ENCODE results near the gene RGP1.
A peak's percentile ranks its signal among the peaks of the same experiment; 100 is the strongest.

The RGP1 gene

DNA sequence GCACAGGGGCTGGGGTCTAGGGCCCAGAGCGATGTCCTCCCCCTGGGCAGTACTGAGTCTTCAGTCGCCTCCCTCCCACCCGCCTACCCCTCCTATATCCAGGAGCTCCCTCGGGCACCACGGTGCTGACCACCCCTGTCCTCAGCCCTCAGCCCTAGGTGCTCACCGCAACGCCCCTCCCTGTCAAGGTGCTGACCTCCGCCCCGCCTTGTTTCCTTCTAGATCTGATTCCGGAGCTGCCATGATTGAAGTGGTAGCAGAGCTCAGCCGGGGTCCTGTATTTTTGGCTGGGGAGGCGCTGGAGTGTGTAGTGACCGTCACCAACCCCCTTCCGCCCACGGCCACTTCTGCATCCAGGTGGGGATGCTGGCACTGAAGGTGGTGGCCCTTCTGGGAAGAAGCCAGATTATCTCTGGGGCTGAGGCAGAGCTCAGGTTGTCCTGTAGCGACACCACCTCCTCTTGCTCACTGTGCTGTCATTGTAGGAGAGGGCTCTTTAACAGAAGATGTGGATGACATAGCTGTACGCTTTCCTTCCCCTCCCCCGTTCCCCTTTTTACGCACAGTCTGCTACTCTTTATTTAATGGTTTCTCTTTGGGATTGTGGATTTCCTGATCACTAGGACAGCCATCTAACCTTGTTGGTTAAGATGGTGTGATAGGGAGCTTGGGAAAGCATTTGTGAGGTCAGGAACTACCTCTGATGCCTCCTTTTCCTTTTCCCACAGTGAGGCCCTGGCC is 598 bp downstream of the RGP1 start:
- H3K4me3 ChIP-seq (replicated peaks; ENCODE audit: low read depth, low read length): peak overlapping the region; percentile 93
- TF ChIP-seq, protein P1, sequence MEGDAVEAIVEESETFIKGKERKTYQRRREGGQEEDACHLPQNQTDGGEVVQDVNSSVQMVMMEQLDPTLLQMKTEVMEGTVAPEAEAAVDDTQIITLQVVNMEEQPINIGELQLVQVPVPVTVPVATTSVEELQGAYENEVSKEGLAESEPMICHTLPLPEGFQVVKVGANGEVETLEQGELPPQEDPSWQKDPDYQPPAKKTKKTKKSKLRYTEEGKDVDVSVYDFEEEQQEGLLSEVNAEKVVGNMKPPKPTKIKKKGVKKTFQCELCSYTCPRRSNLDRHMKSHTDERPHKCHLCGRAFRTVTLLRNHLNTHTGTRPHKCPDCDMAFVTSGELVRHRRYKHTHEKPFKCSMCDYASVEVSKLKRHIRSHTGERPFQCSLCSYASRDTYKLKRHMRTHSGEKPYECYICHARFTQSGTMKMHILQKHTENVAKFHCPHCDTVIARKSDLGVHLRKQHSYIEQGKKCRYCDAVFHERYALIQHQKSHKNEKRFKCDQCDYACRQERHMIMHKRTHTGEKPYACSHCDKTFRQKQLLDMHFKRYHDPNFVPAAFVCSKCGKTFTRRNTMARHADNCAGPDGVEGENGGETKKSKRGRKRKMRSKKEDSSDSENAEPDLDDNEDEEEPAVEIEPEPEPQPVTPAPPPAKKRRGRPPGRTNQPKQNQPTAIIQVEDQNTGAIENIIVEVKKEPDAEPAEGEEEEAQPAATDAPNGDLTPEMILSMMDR (IDR thresholded peaks at IDR 0.05; ENCODE audit: low read depth, low read length, missing control alignments): no peak
- no peak for DNase-seq (ENCODE audit: extremely low read depth, low read depth)

DNA sequence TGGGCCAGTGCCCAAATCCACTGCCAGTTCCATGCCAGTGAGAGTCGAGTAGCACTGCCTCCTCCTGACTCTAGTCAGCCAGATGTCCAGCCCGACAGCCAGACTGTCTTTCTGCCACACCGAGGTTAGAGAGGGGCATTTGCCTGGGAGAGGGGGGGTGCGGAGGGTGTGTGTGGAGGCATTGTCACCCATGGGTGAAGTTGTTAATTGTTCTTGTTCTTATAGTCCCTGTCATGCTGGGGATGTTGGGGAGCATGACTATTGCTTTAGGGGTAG is 1.1 kb downstream of the RGP1 start:
- DNase-seq (ENCODE audit: extremely low read depth, low read depth): no peak
- H3K4me3 ChIP-seq (replicated peaks; ENCODE audit: low read depth, low read length): peak overlapping the region; percentile 93
- TF ChIP-seq, protein P1 (IDR thresholded peaks at IDR 0.05; ENCODE audit: low read depth, low read length, missing control alignments): no peak

DNA sequence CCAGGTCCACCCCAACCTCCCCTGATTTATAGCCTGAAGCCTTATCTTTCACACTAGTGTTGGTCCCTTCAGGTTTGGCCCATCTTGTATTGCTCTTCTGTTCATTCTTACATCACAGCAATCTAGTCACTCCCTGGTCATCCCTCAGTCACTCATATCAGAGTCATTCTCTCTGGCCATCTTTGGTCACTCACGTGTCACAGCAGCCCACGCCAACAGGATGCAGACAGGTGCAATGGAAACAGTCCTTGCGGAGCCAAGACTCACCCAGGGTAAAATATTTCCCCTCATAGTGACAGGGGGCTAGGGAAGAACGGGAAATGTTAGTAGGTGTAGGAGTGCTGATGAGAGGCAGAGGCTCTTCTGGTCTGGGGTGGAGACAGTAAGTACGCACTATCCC is 4.4 kb downstream of the RGP1 start:
- H3K4me3 ChIP-seq (replicated peaks; ENCODE audit: low read depth, low read length): no peak overlapping the region
- DNase-seq (ENCODE audit: extremely low read depth, low read depth): no peak
- TF ChIP-seq, protein P1 (IDR thresholded peaks at IDR 0.05; ENCODE audit: low read depth, low read length, missing control alignments): no peak

DNA sequence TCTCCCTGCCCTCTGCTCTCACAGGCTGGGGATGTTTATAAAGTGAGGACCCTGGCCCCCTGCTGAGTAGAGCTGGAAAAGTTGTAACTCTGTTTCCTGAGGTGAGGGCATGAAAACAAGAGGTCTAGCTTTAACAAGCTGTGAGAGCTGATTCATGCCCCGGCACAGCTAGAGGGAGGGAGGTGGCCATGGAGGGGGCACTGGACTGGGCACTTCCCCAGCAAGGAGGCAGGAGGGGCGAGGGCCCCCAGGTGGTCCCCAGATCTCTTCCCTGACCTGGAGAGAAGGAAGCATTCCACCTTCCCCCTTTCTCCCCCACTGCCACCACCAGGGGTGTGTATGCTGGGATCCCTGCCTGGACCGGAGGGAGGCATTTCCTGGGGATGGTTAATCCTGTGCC is 5.2 kb downstream of the RGP1 start, which contains the start of gene MSMP:
MSMP (minus strand) TSS at position 13 of the 400 bp plus-strand sequence. CDS start 147 bp downstream, outside the sequence.
- TF ChIP-seq, protein P1 (IDR thresholded peaks at IDR 0.05; ENCODE audit: low read depth, low read length, missing control alignments): no peak
- DNase-seq (ENCODE audit: extremely low read depth, low read depth): no peak
- H3K4me3 ChIP-seq (replicated peaks; ENCODE audit: low read depth, low read length): no peak within 1 kb of the TSS

DNA sequence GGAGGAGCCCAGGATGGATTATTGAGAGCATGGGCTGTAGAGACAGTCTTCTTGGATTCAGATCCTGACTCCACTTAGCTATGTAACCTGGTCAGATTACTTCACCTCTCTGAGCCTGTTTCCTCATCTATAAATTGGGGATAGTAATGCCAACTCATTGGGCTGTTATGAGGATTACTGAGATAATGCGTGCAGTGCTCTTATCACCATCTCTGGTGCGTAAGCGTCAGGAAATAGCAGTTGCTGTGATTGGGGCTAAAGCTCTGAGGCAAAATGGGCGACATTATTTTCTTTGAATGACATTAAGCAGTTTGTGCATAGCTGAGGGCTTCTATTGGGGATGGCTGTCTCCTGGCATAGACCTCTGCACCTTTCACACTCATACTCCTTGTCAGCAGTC is 6.0 kb downstream of the RGP1 start:
- no peak for DNase-seq (ENCODE audit: extremely low read depth, low read depth)
- TF ChIP-seq, protein P1 (IDR thresholded peaks at IDR 0.05; ENCODE audit: low read depth, low read length, missing control alignments): no peak
- H3K4me3 ChIP-seq (replicated peaks; ENCODE audit: low read depth, low read length): no peak overlapping the region

DNA sequence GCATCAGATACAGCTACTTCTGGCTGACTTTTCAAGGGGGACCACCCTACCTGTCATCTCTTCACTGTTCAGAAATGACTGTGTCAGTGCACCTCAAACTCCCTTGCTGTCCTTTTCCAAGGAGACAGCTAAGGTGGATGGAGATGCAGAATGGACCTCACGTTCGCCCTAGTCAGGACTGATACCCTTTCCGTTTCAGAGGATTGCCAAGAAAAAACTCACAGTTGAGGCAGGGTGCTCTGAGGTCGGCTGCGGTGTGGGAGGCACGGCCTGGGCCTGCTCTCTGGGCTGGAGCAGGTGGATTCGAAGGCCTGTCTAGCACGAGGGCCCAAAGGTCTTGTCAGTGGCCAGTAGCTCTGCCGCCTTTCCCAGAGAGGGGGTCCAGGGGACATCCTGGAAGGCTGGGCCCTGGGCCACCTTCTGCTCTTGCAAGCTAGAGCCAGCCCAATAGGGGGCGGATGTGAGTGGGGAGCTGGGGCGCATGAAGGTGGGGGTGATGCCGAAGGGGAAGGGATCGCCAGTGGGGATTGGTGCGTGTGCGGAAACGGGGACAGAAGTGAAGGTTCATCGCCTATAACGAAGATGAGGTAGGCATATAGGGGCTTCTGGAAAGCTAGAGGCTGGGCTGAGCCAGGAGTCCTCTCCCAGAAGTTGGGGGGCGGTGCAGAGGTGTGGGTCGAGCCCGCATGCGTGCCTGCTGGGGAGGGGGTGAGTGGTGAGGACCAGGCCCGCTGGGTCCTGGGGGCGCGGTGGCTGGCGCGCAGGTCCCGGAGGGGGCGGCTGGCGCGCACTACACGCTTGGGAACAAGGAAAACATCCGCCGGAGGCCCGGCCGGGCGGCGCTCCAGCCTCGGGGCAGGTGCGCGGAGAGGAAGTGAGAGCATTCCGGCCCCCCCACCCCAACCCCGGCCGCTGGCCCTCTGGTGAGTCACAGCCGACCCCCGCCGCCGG is 7.5 kb downstream of the RGP1 start:
- TF ChIP-seq, protein P1 (IDR thresholded peaks at IDR 0.05; ENCODE audit: low read depth, low read length, missing control alignments): peak; percentile 68
- peak overlapping the region; percentile 50 for H3K4me3 ChIP-seq (replicated peaks; ENCODE audit: low read depth, low read length)
- DNase-seq (ENCODE audit: extremely low read depth, low read depth): no peak
